K562 (cell line): ENCODE measurements around the gene MADD. TPM values are rescaled to one million over a fixed set of nuclear protein-coding genes. Genes with fewer than 3 reads are reported as not detected.

ENCODE experiments used
- ATF4 ChIP-seq: fragments of 450-650 bp; formaldehyde crosslinking; IDR thresholded peaks from 2 replicates; pipeline ENCODE4 v1.4.0; 2022; ENCODE audit warnings: mild to moderate bottlenecking, moderate library complexity
- CEBPG ChIP-seq, 3 experiments: fragments of 200-800 bp in 1 of 3; sonication (Bioruptor generic) in 1 of 3; sonication (generic) in 1 of 3; formaldehyde crosslinking in 1 of 3; IDR thresholded peaks in 2 of 3; conservative IDR thresholded peaks in 1 of 3; 2 replicates each; pipeline versions ENCODE4 v1.6.1 to v1.8.0; 2016 to 2022; ENCODE audit warnings: missing compliant biosample characterization in 2 of 3, missing genetic modification characterization in 2 of 3, mild to moderate bottlenecking in 1 of 3, missing genetic modification reagents in 1 of 3
- DIDO1 ChIP-seq: fragments of 450-650 bp; IDR thresholded peaks from 2 replicates; pipeline ENCODE4 v1.6.1; 2016; ENCODE audit warnings: low read depth, missing biosample characterization, missing genetic modification characterization
- FOXA3 ChIP-seq, 2 experiments: fragments of 450-650 bp in 1 of 2; sonication (generic) in 1 of 2; formaldehyde crosslinking; IDR thresholded peaks in 1 of 2; conservative IDR thresholded peaks in 1 of 2; 2 replicates each; pipeline versions ENCODE4 v1.4.0 to v1.8.0; 2020 to 2022; ENCODE audit warnings: mild to moderate bottlenecking in 2 of 2, missing genetic modification reagents in 1 of 2
- GTF2A2 ChIP-seq: IDR thresholded peaks from 2 replicates; pipeline ENCODE4 v1.6.1; 2016; ENCODE audit warnings: mild to moderate bottlenecking, missing genetic modification characterization, missing compliant biosample characterization
- HDAC3 ChIP-seq: fragments of 450-650 bp; IDR thresholded peaks from 2 replicates; pipeline ENCODE4 v1.6.1; 2018; ENCODE audit warnings: borderline replicate concordance, mild to moderate bottlenecking, moderate library complexity; ENCODE audit not compliant: partially characterized antibody
- HMGN3 ChIP-seq: IDR thresholded peaks from 2 replicates; pipeline ENCODE4 v1.6.1; 2011; ENCODE audit warnings: borderline replicate concordance, low read depth, mild to moderate bottlenecking, mixed read lengths, low read length; ENCODE audit not compliant: insufficient read length; ENCODE audit errors: extremely low read depth
- HSF4 ChIP-seq: fragments of 250-450 bp; sonication (Bioruptor Pico); IDR thresholded peaks from 2 replicates; pipeline ENCODE4 v2.1.2; 2022; ENCODE audit warnings: mild to moderate bottlenecking, moderate library complexity, borderline replicate concordance
- JUND ChIP-seq, 2 experiments: IDR thresholded peaks; 2 replicates in 1 of 2; 3 replicates in 1 of 2; pipeline ENCODE4 v1.6.1; 2011; ENCODE audit warnings: borderline replicate concordance in 2 of 2, low read depth in 2 of 2, low read length in 2 of 2, improper control_type of control experiment in 1 of 2, missing biosample characterization in 1 of 2, missing genetic modification characterization in 1 of 2, missing genetic modification reagents in 1 of 2
- LCOR ChIP-seq: sonication (generic); formaldehyde crosslinking; IDR thresholded peaks from 2 replicates; pipeline ENCODE4 v1.8.0; 2022; ENCODE audit warnings: mild to moderate bottlenecking, missing genetic modification reagents
- NR0B1 ChIP-seq: fragments of 450-650 bp; IDR thresholded peaks from one replicate; pipeline ENCODE4 v1.6.1; 2018; ENCODE audit warnings: mild to moderate bottlenecking, moderate library complexity; ENCODE audit not compliant: partially characterized antibody
- NR4A1 ChIP-seq, 2 experiments: fragments of 250-450 bp in 1 of 2; fragments of 450-650 bp in 1 of 2; sonication (Bioruptor Pico) in 1 of 2; IDR thresholded peaks; 2 replicates each; pipeline versions ENCODE4 v1.4.0 to v1.6.1; 2016 to 2020; ENCODE audit warnings: mild to moderate bottlenecking in 2 of 2, missing compliant biosample characterization in 1 of 2, missing genetic modification characterization in 1 of 2, moderate library complexity in 1 of 2
- PML ChIP-seq: IDR thresholded peaks from 2 replicates; pipeline ENCODE4 v1.6.1; 2012; ENCODE audit warnings: low read length, inconsistent platforms
- RAD21 ChIP-seq, 2 experiments: fragments of 250-450 bp in 1 of 2; fragments of 450-650 bp in 1 of 2; sonication (Bioruptor Pico) in 1 of 2; formaldehyde crosslinking in 1 of 2; IDR thresholded peaks in 1 of 2; conservative IDR thresholded peaks in 1 of 2; 2 replicates each; pipeline versions ENCODE4 v1.4.0 to v1.8.0; 2020 to 2022; ENCODE audit warnings: mild to moderate bottlenecking in 2 of 2, moderate library complexity in 1 of 2
- RFX7 ChIP-seq: fragments of 250-450 bp; sonication (Bioruptor Pico); IDR thresholded peaks from 2 replicates; pipeline ENCODE4 v1.5.1; 2021; ENCODE audit warnings: mild to moderate bottlenecking
- SMAD1 ChIP-seq: fragments of 150-350 bp; IDR thresholded peaks from 2 replicates; pipeline ENCODE4 v1.6.1; 2014; ENCODE audit warnings: low read length, low read depth; ENCODE audit not compliant: partially characterized antibody
- SMARCE1 ChIP-seq: fragments of 450-650 bp; IDR thresholded peaks from 2 replicates; pipeline ENCODE4 v1.7.1; 2016; ENCODE audit warnings: mild to moderate bottlenecking
- SP2 ChIP-seq: IDR thresholded peaks from 2 replicates; pipeline ENCODE4 v1.6.1; 2011; ENCODE audit warnings: mild to moderate bottlenecking, low read depth, low read length, moderate library complexity; ENCODE audit not compliant: poor library complexity, severe bottlenecking; ENCODE audit errors: extremely low read depth
- TCF7L2 ChIP-seq: fragments of 150-350 bp; IDR thresholded peaks from 2 replicates; pipeline ENCODE4 v1.6.1; 2016; ENCODE audit warnings: low read depth, mild to moderate bottlenecking, low read length, moderate library complexity
- U2AF1 ChIP-seq: fragments of 200-400 bp; formaldehyde crosslinking; optimal IDR thresholded peaks from 2 replicates; pipeline ENCODE3; 2017; ENCODE audit warnings: mild to moderate bottlenecking, low read depth, low read length, moderate library complexity
- USF1 ChIP-seq: sonication (generic); formaldehyde crosslinking; IDR thresholded peaks from 2 replicates; pipeline ENCODE4 v1.9.0; 2022; ENCODE audit warnings: mild to moderate bottlenecking, missing genetic modification reagents
- ZBTB17 ChIP-seq: fragments of 450-650 bp; formaldehyde crosslinking; IDR thresholded peaks from 2 replicates; pipeline ENCODE4 v1.4.0; 2020; ENCODE audit warnings: mild to moderate bottlenecking
- ZC3H8 ChIP-seq: fragments of 450-650 bp; IDR thresholded peaks from 2 replicates; pipeline ENCODE4 v1.6.1; 2017
- polyA plus RNA-seq, 8 experiments: library from polyadenylated mRNA; depleted of rRNA in 4 of 8; stranded (reverse) in 5 of 8; unstranded in 3 of 8; fragments of >200 nt; fragmentation: Nextera tagmentation in 2 of 8; fragmentation: Illumina TruSeq in 1 of 8; extraction: Ambion mirVana in 2 of 8; extraction: Trizol in 1 of 8; gene quantifications; 2 replicates each; pipeline versions ENCODE4 v1.2.1 to v1.2.3, GENCODE V29; 2011 to 2014; ENCODE audit warnings: inconsistent platforms in 1 of 8, missing spikeins in 1 of 8
- total RNA-seq, 7 experiments: library from RNA; depleted of rRNA in 6 of 7; stranded (reverse); fragments of >200 nt in 6 of 7; fragmentation: Illumina TruSeq in 2 of 7; extraction: Trizol in 2 of 7; gene quantifications; 2 replicates each; pipeline versions ENCODE4 v1.2.1 to v1.2.3, GENCODE V29; 2011 to 2021; ENCODE audit warnings: low replicate concordance in 1 of 7

The MADD gene
- total and polyA plus RNA-seq, 9 of the 15 experiments (the other 6 are each of a cell fraction or from before 2014, with no cell fraction given) = 0.68 to 57.6 (median 33.6) TPM

- TF ChIP-seq NR0B1 = no peak
- no peak for TF ChIP-seq HMGN3
- TF ChIP-seq LCOR (CRISPR knock-in tag) = no peak
- TF ChIP-seq SP2 = no peak
- peak; percentile 52 for TF ChIP-seq JUND (IDR thresholded peaks at IDR 0.05; ENCODE audit: borderline replicate concordance, low read depth, low read length)
- TF ChIP-seq JUND (tag; IDR thresholded peaks at IDR 0.05; ENCODE audit: borderline replicate concordance, low read depth, low read length) = no peak; the same call in 2 of the 3 replicates
- no peak; the same call in 1 of the 2 replicates for TF ChIP-seq CEBPG (CRISPR knock-in tag; IDR thresholded peaks at IDR 0.05)
- TF ChIP-seq CEBPG (tag; conservative IDR thresholded peaks at IDR 0.05 in 1 of 2, IDR thresholded peaks at IDR 0.05 in 1 of 2) = no peak
- no peak for TF ChIP-seq FOXA3 (CRISPR knock-in tag; conservative IDR thresholded peaks at IDR 0.05 in 1 of 2, IDR thresholded peaks at IDR 0.05 in 1 of 2)
- TF ChIP-seq SMARCE1 = no peak
- no peak for TF ChIP-seq ZC3H8
- no peak for TF ChIP-seq HDAC3
- no peak for TF ChIP-seq RFX7 (CRISPR knock-in tag)
- TF ChIP-seq USF1 (CRISPR knock-in tag) = peak; percentile 41; the same call in 1 of the 2 replicates
- no peak for TF ChIP-seq ZBTB17 (CRISPR knock-in tag)
- TF ChIP-seq DIDO1 (tag) = no peak
- no peak for TF ChIP-seq SMAD1
- no peak for TF ChIP-seq TCF7L2
- TF ChIP-seq GTF2A2 (tag) = no peak
- no peak for TF ChIP-seq HSF4 (CRISPR knock-in tag)
- TF ChIP-seq U2AF1 = no peak
- TF ChIP-seq NR4A1 (CRISPR knock-in tag; IDR thresholded peaks at IDR 0.05) = no peak
- TF ChIP-seq NR4A1 (tag; IDR thresholded peaks at IDR 0.05) = no peak
- TF ChIP-seq RAD21 (CRISPR knock-in tag; conservative IDR thresholded peaks at IDR 0.05 in 1 of 2, IDR thresholded peaks at IDR 0.05 in 1 of 2) = peak; percentile 91 to 97
- TF ChIP-seq ATF4 (CRISPR knock-in tag) = no peak
- no peak for TF ChIP-seq PML
These were observed 85.6 kb downstream of the MADD start (continued) for GRCh38 chr11:47355283-47356128.
